Measurements from ENCODE around the gene RABEP1. TPM values are rescaled to one million over a fixed set of nuclear protein-coding genes. Genes with fewer than 3 reads are reported as not detected.

The RABEP1 gene
- polyA plus RNA-seq, 1 donor from 2014 or later = 67.0 TPM

GRCh38 chr17:5405400-5405799, 123.3 kb downstream of the RABEP1 start:
- Histone ChIP-seq H3K79me2 (replicated peaks; ENCODE audit: insufficient read depth, low read length) (no peaks in the 10 kb centered on the region), H3K9me3 (ENCODE audit: low read length) (no peaks in the 10 kb centered on the region), H3K9ac (ENCODE audit: low read length) (no peak overlapping the region), H4K20me1 (ENCODE audit: insufficient read depth) (no peaks in the 10 kb centered on the region), H2AFZ (ENCODE audit: low read depth, low read length) (no peak overlapping the region), H3K27me3 (ENCODE audit: insufficient read depth, low read depth, low read length) (no peaks in the 10 kb centered on the region), H3K36me3 (ENCODE audit: insufficient read depth, low read length) (peaks cover 8% of the 10 kb centered on the region), H3K4me3 (ENCODE audit: low read length) (no peak overlapping the region), H3K4me2 (ENCODE audit: low read length) (no peak overlapping the region), H3K9me2 (ENCODE audit: insufficient read depth, low read length) (no peaks in the 10 kb centered on the region), H3K27ac (ENCODE audit: low read length) (no peak overlapping the region), H3F3A (ENCODE audit: insufficient read depth, low read length, poor library complexity, severe bottlenecking) (no peaks in the 10 kb centered on the region)
- TF ChIP-seq EZH2 (IDR thresholded peaks at IDR 0.05; ENCODE audit: borderline replicate concordance, insufficient read depth, low read length, poor library complexity, severe bottlenecking) (no peak), EP300 (conservative IDR thresholded peaks at IDR 0.05; ENCODE audit: poor library complexity, severe bottlenecking) (no peak), RAD21 (conservative IDR thresholded peaks at IDR 0.05) (no peak), TAF1 (IDR thresholded peaks at IDR 0.05; ENCODE audit: low read depth) (no peak), REST (IDR thresholded peaks at IDR 0.05; ENCODE audit: borderline replicate concordance) (no peak), MXI1 (conservative IDR thresholded peaks at IDR 0.05; ENCODE audit: poor library complexity, severe bottlenecking) (no peak), SMC3 (conservative IDR thresholded peaks at IDR 0.05; ENCODE audit: poor library complexity) (no peak), CTCF (IDR thresholded peaks at IDR 0.05; ENCODE audit: poor library complexity, severe bottlenecking) (no peak), POLR2AphosphoS5 (IDR thresholded peaks at IDR 0.05) (no peak)

GRCh38 chr17:5408186-5408585, 126.1 kb downstream of the RABEP1 start:
- Histone ChIP-seq H3K36me3 (ENCODE audit: insufficient read depth, low read length) (peaks cover 8% of the 10 kb centered on the region), H3K27me3 (ENCODE audit: insufficient read depth, low read depth, low read length) (no peaks in the 10 kb centered on the region), H3K27ac (ENCODE audit: low read length) (no peak overlapping the region), H3K4me3 (ENCODE audit: low read length) (no peak overlapping the region), H3K9ac (ENCODE audit: low read length) (no peak overlapping the region), H3F3A (ENCODE audit: insufficient read depth, low read length, poor library complexity, severe bottlenecking) (no peaks in the 10 kb centered on the region), H2AFZ (ENCODE audit: low read depth, low read length) (no peak overlapping the region), H4K20me1 (ENCODE audit: insufficient read depth) (no peaks in the 10 kb centered on the region), H3K9me3 (ENCODE audit: low read length) (no peaks in the 10 kb centered on the region), H3K9me2 (ENCODE audit: insufficient read depth, low read length) (no peaks in the 10 kb centered on the region), H3K79me2 (replicated peaks; ENCODE audit: insufficient read depth, low read length) (no peaks in the 10 kb centered on the region), H3K4me2 (ENCODE audit: low read length) (no peak overlapping the region)
- no peak for TF ChIP-seq EP300 (conservative IDR thresholded peaks at IDR 0.05; ENCODE audit: poor library complexity, severe bottlenecking)
- no peak for TF ChIP-seq RAD21 (conservative IDR thresholded peaks at IDR 0.05)
- no peak for TF ChIP-seq SMC3 (conservative IDR thresholded peaks at IDR 0.05; ENCODE audit: poor library complexity)
- TF ChIP-seq EZH2 (IDR thresholded peaks at IDR 0.05; ENCODE audit: borderline replicate concordance, insufficient read depth, low read length, poor library complexity, severe bottlenecking) = no peak
- no peak for TF ChIP-seq MXI1 (conservative IDR thresholded peaks at IDR 0.05; ENCODE audit: poor library complexity, severe bottlenecking)
- TF ChIP-seq TAF1 (IDR thresholded peaks at IDR 0.05; ENCODE audit: low read depth) = no peak
- TF ChIP-seq REST (IDR thresholded peaks at IDR 0.05; ENCODE audit: borderline replicate concordance) = no peak
- TF ChIP-seq POLR2AphosphoS5 (IDR thresholded peaks at IDR 0.05) = no peak
- no peak for TF ChIP-seq CTCF (IDR thresholded peaks at IDR 0.05; ENCODE audit: poor library complexity, severe bottlenecking)
